Measurements from ENCODE around the gene EEIG2.

EEIG2 gene

DNA sequence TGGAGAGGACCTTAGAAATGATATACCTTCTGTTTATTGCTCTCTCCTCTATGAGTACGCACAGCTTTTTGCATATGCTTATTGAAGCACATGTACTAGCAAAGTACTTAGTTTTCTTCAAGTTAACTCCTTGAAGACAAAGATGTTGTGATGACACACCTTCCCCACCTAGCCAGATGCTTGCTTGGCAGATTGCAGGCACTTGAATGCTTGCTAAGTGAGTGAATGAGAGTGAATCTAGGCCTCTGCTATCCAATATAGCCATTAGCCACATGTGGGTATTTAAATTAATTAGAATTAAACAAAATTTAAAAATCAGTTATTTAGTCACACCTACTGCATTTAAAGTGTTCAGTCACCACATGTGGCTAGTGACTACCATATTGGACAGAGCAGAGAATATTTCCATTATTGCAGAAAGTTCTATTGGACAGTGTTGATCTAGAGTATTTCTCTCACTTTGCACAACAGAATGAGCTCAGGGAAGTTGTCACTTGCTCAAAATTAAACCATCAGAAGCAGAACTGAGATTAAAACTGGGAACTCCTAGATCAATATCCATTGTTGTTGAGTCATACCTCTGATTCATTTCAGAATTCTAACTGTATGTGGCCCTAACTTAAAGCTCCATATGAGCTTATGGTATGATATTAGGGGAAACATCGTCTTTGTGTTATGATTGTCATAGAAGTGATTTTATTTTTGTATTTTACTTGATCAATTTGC, 8.6 kb upstream of the EEIG2 start:
- DNase-seq: no peak

DNA sequence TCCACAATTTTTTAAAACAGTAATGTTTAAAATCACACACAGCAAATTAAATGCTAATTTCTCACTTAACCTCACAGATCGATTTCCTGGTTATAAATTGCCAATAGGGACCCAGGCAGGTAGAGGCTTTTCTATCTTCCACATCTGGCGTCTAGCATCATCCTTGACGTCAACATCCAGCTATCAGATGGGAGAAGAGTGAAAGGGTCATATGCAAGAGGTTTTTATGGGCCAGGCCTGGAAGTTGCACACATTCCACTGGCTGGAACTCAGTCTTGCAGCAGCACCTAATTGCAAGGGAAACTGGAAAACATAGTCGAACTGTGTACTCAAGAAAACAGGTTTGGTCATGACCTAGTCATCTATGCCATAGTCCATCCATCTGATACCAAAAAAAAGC, 6.0 kb upstream of the EEIG2 start:
- no peak for DNase-seq

DNA sequence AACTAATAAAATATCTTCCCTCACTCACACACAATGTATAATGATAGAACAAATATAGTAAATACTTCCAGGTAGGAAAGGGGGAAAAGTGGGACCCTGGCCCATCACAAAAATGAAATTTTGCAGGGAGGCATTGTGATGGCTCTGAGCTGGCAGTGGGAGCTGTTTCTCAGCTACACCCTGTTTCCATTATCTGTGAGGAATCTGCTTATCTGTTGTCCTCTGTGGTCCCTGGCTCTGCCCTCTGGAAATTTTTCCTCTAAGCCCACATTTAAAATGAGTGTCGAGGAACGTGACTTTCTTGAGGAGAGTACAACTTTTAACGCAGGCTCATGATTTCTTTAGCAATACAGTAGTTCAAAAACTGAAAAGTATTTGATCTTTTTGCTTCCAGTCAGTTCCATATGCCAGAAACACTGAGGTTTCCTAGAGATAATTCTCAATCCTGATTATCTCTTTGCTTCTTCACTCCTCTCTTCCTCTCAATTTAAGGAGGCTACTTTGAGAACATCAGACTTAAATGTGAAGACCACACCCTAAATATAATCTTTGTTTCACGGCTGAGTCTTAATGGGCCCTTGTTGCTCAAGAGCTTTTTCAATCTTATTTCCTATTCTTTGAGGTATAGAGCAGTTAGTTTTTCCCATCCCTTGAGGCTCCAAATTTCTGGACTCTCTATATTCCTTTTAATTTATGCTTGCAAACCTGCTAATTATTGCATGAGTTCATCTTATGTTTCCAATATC, 5.0 kb upstream of the EEIG2 start:
- DNase-seq: no peak

DNA sequence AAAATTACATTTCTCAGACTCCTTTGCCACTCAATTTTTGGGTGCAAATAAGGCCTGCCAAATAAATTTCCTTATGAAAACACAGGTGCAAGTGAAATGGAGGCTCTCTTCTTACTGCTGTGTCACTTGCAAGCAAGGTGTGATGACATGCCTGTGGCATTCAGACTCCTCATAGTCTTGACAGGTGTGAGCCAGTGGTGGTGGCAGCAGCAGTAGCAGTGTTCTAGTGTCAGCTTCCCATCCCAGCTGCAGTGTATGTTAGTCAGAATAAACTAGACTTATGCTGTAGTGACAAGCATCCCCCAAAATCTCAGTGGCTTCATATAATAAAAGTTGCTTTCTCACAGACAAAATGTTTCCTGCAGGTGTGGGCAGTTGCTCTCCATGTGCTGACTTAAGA, 3.8 kb upstream of the EEIG2 start:
- DNase-seq: no peak

DNA sequence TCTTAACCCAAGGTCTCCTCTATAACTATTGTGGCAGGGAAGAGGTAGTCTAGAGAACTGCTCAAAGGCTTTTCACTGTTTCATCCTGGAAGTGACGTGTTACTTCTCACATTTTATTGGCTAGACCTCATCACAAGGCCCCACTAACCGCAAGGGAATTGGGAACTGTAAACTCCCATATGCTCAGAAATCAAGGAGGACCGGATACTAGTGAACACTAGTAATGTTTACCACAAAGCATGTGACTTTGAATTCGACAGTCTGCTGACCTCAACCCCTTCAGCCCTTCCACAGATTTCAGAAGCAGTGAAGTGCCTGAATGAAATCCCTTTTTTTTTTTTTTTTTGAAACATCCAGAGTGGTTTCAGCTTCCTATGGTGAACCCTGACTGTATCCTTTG, 3.4 kb upstream of the EEIG2 start:
- DNase-seq: no peak

DNA sequence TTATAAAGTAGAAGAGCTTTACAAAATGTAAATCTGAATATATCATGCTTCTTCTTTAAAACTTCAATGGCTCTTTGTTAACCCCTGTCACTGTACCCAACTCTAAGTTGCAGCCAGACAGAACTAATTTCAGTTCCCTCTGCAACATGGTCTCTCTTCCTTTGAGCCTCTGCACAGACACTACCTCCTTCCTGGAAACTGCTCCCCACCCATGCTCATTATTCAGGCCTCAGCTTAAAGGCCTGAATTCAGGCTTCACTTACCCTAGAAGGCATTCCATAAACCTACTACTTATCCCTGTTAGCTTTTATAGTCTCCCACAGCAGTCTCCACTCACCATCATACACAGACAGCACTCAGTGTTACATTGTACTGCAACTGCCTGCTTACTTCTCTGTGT, 2.6 kb upstream of the EEIG2 start:
- no peak for DNase-seq

DNA sequence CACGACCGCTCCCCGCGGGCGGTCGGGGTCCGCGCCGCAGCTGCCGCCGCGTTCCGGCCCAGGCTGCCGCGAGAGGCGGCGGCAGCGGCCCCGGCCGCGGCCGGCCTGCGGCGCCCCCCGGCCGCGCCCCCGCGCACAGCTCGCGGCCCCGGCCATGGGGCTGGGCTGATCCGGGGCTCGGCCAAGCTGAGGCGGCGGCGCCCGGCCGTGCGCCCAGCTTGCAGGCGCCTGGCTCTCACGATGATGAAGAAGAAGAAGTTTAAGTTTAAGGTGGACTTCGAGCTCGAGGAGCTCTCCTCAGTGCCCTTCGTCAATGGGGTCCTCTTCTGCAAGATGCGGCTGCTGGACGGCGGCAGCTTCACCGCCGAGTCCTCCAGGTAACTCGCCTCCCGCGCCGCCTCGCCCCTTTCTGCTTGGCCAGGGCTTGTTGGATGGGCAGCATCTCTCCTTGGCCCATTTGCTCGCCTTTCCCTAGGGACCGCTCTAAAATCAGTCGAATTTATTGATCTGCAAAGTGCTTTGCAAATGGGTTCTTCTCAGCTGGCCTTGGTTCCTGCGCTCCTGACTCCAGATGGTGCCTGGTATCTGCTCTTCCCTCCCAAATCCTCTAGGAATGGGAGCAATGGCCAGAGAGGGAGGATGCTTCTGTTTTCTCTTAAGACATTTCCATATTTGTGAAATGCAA, 431 bp downstream of the EEIG2 start:
- DNase-seq: peak; percentile 72

DNA sequence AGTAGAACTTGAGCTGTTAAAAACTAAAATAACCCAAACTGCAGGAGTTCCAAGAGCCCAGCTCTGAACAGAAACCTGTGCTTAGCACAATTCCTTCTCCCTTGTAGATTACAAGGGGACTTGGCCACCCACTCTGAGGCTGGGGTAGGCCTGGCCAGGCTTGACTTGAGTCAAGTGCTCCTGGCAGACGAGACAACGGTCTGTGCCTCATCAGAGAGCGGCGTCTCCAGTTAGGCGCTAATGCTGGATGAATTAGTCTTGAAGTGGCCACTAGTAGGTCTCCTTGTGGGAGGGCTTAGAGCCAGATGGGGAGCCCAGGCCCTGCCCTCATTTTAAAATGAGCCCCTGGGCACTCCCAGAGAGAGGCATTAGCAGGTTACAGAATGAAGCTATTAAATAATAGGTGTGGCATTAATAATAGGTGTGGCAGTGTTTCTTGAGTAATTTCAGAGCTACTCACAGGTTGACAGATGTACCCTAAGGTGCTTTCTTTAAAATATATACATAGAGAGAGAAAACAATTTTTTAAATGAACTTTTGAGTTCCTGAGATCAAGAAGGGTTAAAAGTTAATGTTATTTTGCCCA, 1.1 kb downstream of the EEIG2 start:
- DNase-seq: peak; percentile 74

DNA sequence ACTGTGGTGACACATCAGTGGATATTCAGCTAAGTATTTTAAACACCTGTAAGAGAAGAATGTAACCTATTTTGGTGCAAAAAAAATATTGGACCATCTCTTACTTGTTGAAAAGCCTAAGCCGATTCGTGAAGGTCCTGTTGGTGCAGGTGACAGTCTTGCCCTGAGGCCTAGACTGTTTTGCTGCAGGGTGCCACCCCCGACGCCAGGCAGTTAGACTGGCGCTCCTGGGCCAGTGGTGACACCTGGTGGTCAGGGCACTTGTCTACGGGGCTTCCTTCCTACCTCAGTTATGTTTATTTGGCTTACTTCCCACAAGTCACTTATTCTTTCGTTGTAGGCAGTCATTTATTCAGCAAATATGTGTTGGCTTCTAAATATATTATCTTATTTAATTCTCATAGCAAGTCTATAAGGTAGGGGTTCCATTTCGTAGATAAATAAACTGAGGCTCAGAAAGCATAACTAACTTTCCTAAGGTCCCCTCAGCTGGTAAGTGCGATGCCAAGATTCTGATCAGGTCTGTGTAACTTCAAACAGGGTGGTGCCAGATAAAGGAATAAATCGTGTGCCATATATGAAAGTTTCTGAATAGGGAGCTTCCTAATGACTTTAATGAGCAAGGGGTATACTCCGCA, 1.9 kb downstream of the EEIG2 start:
- peak; percentile 83 for DNase-seq

DNA sequence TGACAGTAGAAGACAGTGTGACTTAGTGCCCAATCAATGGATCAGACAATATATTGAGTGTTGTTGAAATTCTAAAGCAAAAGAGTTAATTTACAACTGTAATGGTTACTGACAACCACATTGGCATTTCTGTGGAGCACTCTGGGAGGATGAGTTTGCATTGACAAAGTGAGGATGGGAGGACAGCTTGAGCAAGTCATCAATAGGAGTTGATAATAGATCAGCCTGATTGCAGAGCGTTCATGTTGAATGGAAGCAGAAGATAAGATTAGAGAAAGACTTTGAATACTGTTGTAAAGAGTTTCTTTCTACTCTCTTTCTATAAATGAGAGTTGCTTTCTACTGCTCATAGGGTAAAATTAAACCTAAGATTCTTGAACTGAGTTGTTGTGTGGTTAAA, 3.9 kb downstream of the EEIG2 start:
- DNase-seq: no peak

DNA sequence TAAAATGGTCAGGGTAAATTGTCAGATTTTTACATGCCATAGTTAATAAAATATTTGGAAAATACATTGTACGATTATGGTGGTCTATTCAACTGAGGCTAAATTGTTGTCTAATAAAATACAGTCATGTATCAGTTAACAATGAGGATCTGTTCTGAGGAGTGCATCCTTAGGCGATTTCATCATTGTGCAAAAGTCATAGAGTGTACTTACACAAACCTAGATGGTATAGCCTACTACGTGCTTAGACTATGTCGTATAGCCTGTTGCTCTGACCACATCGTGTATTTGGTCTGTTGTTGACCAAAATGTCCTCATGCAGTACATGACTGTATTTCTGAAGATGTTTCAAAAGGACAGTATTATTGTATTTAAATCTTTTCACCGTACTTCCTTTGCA, 5.2 kb downstream of the EEIG2 start:
- DNase-seq: no peak

DNA sequence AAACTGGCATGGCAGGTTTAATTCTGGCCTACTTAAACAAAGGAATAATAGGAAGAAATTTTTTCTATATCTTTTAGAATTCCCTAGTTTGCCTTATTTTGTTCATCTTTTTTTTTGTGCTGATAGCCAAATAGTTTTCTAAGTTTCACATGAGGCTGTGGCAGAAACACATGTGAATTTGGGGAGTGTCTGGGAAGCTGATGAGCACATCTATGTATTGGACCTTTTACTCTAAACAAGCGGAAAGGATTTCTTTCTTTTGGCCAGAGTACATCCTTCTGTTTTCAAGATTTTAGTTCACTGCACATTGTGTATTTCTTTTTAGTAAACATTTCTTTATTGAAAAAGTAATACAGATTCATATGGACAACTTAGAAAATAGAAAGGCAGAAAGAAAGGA, 5.6 kb downstream of the EEIG2 start:
- DNase-seq: no peak

DNA sequence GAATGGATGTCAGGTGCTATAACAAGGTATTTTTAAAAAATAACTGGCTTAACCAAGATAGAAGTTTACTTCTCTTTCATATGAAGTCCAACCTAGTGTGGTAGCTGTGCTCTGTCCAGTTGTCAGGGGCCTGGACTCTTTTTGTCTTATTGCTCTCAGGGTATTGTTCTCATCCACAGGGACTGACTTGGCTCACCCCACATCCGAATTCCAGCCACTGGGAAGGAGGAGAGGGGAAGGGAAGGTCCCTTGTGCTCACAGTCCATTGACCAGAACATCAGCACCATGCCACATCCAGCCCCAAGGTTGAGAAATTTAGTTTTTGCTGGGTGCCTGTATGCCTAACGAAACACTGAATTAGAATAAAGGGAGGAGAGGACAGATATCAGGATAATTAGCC, 8.7 kb downstream of the EEIG2 start:
- DNase-seq: no peak

DNA sequence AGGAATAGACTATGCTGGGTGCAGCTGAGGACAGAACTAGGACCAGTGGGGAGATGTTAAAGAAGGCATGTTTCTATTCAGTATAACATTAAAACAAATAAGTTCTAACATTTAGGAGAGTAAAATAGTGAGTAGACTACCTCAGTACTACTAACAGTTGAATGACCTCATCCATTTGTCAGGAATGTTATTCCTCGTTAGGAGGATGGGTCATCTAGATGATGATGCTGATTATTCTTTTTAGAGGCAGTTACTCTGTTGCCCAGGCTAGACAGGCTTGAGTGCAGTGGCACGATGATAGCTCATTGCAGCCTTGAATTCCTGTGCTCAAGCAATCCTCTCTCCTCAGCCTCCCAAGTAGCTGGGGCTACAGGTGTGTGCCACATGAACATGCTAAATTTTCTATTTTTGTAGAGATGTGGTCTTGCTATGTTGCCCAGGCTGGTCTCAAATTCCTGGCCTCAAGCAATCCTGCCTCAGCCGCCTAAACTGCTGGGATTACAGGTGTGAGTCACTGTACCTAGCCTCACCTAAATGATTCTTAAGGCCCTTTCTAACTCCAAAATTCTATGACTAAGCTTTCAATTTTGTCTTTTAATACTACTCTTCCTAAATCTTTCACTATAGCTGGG, 9.3 kb downstream of the EEIG2 start:
- no peak for DNase-seq

DNA sequence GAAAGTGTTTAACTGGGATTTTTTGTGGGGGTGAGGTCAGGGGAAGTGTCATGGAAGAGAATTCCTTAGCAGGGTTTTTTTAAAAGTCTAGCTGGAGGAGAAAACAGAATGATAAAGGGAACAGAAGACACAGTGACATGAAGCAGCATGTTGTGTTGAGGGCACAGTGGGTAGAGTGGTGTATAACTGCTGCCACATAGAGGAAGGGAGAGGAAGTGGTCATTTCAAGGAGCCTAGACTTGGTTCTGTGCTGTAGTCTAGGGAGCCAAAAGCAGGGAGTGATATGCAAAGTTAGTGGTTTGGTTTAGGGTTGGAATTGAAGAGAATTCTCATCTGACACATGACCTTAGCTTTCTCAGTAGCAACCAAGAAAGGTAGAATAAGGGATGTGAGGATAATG, 10.2 kb downstream of the EEIG2 start:
- DNase-seq: no peak

DNA sequence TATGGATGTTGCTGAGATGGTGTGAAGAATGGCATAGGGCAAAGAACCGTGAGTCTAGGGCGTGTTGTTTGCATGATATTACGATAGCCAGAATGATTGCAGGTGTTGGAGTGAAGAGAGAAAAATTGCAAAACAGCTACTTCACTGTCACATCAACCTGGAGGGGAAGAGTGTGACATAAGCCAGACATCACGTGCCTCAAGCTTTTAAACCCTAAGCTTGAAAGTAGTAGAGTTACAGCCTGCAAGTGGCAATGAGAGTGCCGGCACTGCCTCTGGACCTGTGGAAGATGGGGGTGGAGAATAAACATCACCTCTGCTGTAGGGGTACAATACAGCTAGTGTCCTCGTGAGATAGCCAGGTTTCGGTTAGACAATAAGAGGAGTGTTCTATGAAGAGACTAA, 11.1 kb downstream of the EEIG2 start:
- DNase-seq: no peak

DNA sequence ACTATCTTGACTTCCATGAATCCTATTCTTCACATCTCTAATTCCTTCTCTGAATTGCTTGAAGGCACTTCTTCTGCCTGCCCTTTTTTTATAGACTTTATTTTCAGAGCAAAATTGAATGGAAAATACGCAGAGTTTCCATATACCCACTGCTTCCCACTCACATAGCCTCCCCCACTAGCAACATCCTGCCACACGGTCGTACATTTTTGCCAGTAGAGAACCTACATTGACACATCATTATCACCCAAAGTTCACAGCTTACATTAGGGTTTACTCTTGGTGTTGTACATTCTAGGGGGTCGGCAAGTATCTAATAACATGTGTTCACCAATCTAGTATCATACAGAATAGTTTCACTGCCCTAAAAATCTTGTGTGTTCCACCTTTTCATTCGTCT, 12.3 kb downstream of the EEIG2 start:
- no peak for DNase-seq

DNA sequence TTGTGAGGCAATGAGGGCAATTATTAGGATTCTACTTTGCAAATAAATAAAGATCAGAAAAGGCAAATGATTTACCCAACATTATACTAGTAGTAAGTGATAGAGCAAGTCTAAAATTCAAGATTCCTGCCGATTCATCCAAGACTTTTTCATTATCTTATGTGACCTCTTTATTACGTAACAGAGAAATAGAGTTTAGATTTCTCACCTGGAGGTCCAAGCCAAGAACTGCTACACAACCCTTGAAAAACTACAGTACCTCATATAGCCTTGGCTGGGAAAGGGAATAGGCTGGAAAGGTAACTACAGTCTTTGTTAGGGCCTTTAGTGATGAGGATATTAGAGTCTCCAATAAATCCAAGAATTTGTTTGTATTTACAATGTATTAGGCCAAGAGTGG, 13.3 kb downstream of the EEIG2 start:
- DNase-seq: no peak

DNA sequence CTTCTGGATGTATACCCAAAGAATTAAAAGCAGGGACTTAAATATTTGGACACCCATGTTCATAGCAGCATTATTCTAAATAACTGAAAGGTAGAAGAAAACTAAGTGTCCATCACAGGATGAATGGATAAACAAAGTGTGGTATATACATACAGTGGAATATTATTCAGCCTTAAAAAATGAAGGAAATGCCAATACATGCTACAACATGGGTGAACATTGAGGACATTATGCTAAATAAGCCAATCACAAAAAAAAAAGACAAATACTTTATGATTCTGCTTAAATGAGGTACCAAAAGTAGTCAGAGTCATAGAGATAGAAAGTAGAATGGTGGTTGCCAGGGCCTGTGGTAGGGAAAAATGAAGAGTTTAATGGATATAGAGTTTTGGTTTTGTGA, 14.1 kb downstream of the EEIG2 start:
- DNase-seq: no peak

DNA sequence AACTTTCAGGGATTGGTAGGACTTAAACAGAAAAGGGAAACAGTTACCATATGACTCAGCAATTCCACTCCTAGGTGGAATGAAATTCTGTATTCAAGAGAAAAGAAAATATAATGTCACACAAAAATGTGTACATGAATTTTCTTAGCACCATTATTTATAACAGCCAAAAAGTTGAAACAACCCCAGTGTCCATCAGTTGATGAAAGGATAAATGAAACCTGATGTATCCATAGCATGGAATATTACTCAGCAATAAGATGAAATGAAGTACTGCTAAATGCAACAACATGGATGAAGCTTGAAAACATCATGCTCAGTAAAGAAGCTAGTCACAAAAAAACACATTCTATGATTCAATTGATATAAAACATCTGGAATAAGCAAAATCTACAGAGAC, 15.5 kb downstream of the EEIG2 start:
- no peak for DNase-seq

DNA sequence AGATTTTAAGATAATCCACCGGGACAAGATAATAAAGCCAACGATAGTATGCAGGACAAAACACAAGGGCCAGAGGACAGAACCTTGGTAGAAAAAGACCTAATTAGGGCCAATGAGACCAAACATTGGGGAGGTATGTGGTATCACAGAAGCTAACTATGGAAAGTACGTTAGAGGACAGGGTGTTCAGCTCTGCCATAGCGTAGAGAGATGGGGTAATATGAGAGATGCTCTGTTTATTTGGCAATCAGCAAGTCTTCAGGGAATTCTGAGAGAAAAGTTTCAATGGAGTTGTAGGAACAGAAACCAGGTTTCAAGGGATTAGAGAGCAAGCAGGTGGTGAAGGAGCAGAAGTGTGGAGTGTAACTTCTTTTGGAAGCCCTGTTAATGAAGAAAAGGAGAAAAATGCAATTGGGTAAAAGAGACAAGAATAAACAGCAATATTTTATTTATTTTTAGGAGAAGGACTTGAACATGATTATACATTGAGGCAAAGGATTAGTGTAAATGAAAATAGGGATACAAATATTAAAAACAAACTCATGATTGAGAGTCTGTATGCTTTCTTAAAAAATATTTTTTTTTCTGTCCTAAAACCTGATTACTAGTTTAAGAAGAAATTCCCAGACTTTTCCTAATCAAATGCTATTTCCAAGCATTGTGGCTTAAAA, 24.0 kb downstream of the EEIG2 start:
- DNase-seq: no peak

DNA sequence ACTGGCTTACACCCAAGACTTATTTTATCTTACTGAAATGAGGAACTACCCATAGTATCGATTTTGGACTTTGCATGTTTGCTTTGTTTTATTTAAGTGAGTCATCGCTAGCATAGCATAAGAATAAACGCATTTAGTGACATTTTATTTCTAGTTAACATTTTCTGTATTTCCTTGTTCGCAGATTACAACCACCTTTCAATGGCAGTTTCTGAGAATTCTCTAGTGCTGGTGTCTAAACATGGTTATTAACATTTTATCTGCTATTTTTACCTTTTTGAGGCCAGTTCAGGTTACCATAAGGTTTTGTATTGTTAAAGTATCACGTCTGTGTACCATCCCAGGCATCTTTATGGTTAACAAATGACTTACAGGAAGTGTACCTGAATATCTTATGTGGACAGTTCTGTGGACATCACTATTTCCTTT, 24.5 kb downstream of the EEIG2 start:
- DNase-seq: no peak

Measured in activated CD8-positive, alpha-beta memory T cell treated with anti-CD3 and anti-CD28 coated beads, Interleukin-2, amount 50 U/mL, for 48 hours (primary cell).